Forelimb muscle (tissue), 1 donor: ENCODE data around the gene KCNG4. TPM values are rescaled to one million over a fixed set of nuclear protein-coding genes. Genes with fewer than 3 reads are reported as not detected.

Experiments used
- DNase-seq: peaks from one replicate; pipeline ENCODE4 v3.0.0-alpha.2; 2013; ENCODE audit warnings: low read depth
- polyA plus RNA-seq: library from polyadenylated mRNA; unstranded; fragments of 120-200 nt; gene quantifications from one replicate; pipeline ENCODE4 v1.2.1, GENCODE V29; 2013; ENCODE audit not compliant: insufficient read length

Gene KCNG4, protein sequence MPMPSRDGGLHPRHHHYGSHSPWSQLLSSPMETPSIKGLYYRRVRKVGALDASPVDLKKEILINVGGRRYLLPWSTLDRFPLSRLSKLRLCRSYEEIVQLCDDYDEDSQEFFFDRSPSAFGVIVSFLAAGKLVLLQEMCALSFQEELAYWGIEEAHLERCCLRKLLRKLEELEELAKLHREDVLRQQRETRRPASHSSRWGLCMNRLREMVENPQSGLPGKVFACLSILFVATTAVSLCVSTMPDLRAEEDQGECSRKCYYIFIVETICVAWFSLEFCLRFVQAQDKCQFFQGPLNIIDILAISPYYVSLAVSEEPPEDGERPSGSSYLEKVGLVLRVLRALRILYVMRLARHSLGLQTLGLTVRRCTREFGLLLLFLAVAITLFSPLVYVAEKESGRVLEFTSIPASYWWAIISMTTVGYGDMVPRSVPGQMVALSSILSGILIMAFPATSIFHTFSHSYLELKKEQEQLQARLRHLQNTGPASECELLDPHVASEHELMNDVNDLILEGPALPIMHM
- polyA plus RNA-seq, result 0.03 TPM

DNA sequence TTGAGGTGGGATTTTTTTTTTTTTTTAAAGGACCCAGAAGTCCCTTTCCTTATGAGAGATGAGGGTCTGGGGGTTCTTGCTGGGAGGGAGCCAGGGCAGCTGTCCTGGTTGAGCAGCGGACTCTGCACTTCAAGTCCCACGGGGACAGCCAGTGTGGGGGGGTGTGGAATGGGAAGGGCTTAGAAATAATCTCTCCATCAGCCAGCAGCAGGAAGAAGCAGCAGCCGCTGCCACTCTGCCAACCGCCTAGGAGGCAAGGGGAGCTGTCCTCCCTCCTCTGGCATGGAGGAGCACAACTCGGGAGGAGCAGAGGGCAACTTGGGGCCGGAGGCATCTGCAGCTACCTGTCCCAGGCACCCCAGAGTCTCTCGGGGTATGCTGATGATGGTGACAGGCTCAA is at the start of gene KCNG4:
Gene KCNG4, minus strand, starts transcription at position 104 of the 400 bp plus-strand sequence. CDS start 2,527 bp downstream, outside the sequence.
- no peak for DNase-seq

DNA sequence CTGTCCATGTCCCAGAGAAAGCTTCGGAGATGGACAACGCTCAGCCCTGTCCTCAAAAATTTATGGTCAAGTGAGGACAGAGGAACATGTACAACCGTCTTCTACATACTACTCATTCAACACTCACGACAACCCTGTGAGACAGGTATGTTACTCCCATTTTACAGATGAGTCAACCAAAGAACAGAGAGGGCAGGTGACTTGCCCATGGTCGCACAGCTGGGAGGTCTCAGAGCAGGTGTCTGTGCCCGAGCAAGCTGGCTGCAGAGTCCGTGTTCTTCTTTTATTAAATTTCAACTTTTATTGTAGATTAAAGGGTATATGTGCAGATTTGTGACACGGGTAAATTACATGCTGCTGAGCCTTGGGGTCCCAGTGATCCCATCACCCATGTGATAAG is 49.1 kb upstream of the KCNG4 start:
- DNase-seq, result no peak

DNA sequence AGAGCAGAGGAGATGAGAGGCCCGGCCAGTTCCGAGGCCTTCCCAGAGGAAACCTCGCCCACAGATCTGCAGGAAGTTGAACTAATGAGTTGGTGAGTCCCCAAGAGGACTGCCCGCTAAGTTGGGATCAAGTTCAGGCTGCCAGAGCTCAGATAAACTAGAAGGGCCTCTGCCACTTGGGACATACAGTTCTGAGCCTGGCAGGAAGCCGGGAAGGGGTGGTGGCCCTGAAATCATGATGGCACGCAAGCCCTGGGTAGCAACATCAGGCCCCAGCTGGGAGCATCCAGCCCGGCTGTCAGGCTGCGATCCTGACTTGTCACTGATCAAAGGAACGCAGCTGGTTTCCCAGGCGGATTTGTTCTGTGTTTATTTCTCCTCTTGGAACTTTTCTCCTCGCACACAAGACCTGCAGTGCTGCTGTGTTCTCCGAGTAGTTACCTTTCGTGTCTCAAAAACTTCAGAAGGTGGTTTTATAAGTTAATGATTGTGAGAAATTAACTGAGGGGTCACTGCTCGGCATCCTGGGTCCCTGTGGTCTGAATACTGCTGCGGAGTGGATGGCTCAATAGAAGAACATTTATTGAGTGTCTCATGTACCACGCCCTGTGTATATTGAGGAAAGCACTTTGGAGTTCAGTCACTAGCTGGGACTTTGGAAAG is 46.9 kb upstream of the KCNG4 start:
- DNase-seq, result no peak

DNA sequence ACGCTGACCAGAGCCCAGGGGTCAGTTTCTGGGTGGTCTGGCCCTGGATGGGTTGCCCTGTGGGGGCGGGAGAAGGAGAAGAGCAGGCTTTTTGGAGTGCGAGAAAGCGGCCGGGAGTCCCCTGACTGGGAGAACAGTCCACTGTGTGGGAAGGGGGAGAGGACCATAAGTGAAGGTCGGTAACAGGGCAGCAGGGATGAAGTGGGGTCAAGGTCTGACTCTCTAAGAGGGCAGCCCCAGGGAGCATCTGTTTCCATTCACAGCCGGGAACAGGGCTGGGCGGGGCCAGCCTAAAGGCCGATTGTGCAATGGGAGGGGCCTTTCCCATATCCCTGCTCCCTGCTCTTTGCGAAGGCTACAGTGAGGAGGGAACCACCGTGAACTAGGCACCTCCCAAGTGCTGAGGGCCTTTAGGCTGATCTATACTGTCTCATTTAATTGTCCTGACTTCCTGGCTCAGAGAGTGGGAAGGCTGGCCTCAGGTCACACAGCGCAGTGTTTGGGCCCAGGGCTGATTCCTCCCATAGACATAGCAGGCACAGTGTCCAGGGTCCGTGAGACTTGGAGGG is 44.4 kb upstream of the KCNG4 start:
- no peak for DNase-seq

DNA sequence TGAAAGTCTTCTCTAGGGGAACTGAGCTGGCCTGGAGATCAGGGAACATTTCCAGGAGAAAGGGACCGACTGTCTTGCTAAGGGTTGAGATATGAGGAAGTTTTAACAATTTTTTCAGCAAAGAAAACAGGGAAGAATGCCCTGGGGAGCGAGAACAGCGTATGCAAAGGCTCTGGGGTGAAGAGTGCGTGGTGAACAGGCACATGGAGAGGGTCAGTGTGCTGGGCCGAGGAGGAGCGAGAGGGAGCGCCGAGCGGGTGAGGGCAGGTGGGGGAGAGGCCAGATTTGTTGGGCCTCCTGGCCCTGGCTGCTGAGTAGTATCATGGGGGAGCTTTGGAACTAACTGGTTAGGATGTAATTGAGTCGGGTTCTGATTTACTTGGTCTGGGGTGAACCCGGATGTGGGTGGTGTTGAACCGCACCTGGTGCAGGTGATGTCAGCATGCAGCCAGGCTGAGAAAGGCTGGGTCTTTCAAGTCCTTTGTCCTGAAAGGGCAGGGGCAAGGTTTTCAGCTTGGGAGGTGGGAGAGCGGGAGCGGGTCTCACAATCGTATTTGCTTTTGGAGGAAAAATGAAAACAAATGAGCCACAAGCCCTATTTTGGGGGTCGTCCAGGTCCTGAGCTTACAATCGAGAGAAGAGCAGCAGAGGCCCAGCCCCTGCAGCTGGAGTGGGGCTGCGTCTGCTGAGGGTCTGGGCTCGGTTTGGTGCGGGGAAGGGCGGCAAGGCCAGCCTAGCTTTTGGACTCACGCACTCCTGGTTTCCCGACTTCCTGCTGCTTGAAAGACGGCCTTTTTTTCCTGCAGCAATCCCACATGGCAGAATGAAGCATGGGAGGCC is 43.7 kb upstream of the KCNG4 start:
- no peak for DNase-seq

GRCh38 chr16:84282533-84282932 is 42.7 kb upstream of the KCNG4 start:
- no peak for DNase-seq

GRCh38 chr16:84281074-84281473 is 41.3 kb upstream of the KCNG4 start:
- no peak for DNase-seq

- no peak for DNase-seq
Observed at GRCh38 chr16:84279881-84280280, 40.1 kb upstream of the KCNG4 start.

- DNase-seq, result no peak
Observed at GRCh38 chr16:84278968-84279367, 39.2 kb upstream of the KCNG4 start.

DNA sequence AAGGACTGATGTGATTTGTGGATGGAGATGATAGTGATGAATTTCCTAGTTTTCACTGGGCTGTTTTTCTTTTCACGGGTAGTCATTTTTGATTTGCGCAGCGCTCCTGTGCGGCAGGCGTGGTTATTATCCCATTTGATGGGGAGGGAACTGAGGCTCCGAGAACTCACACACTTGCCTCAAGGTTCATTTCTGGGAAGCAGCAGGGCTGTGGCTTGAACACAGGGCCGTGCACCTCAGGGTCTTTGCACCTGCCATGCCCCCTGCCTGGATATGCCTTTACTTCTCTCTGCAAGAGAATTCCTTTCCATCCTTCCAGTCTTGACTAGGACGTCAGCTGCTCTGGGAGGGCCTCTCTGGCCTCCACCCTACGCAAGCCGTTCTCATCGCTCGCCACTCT is 38.5 kb upstream of the KCNG4 start:
- no peak for DNase-seq

GRCh38 chr16:84277244-84277823 is 37.5 kb upstream of the KCNG4 start:
- DNase-seq, result no peak

DNA sequence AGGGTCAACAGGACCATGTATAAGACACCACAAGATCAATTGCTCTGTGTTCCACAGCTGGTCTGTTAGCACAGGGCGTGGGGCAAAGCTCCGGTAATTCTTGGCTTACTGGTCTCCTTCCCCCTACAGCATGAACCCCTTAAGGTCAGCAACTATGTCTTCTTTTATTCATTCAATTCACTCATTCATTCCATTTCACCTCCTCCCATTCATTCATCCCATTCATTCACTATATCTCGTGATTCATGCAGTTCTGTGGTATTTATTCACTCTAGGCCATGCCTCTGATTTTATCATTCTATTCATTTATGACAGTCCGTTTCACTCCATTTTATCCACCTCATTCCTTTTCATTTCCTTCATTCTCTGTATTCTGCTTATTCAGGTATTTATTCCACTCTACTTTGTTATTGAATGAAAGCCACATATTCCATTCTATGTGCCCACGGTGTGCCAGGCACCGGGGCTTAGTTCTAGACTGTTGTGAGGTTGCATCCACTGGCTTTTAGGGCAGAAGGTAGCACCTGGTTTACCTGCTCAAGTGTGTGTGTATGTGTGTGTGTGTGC is 35.9 kb upstream of the KCNG4 start:
- no peak for DNase-seq

DNA sequence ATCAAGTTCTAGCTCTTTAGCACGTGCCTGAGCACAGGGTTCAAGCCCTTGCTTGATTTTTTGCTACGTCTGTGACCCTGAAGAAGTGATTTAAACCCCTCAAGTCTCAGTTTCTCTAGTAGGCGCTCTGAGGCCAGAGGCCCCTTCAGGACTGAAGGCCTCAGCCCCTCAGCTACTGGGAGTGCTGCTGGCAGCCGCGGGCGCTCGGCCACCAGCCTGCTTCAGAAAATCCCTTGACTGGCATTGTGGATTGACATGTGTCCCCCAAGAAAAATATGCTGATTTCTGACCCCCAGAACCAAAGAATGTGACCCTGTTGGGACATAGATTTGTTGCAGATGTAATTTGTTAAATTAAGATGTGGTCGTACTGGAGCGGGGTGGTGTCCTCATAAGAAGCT is 34.7 kb upstream of the KCNG4 start:
- no peak for DNase-seq

- DNase-seq, result no peak
Observed at GRCh38 chr16:84272740-84273320, 33.0 kb upstream of the KCNG4 start.

- no peak for DNase-seq
Observed at GRCh38 chr16:84271866-84272265, 32.1 kb upstream of the KCNG4 start.

- no peak for DNase-seq
Observed at GRCh38 chr16:84271037-84271436, 31.2 kb upstream of the KCNG4 start.

GRCh38 chr16:84270531-84270930 is 30.7 kb upstream of the KCNG4 start:
- DNase-seq, result no peak

- no peak for DNase-seq
Observed at GRCh38 chr16:84270071-84270470, 30.3 kb upstream of the KCNG4 start.

DNA sequence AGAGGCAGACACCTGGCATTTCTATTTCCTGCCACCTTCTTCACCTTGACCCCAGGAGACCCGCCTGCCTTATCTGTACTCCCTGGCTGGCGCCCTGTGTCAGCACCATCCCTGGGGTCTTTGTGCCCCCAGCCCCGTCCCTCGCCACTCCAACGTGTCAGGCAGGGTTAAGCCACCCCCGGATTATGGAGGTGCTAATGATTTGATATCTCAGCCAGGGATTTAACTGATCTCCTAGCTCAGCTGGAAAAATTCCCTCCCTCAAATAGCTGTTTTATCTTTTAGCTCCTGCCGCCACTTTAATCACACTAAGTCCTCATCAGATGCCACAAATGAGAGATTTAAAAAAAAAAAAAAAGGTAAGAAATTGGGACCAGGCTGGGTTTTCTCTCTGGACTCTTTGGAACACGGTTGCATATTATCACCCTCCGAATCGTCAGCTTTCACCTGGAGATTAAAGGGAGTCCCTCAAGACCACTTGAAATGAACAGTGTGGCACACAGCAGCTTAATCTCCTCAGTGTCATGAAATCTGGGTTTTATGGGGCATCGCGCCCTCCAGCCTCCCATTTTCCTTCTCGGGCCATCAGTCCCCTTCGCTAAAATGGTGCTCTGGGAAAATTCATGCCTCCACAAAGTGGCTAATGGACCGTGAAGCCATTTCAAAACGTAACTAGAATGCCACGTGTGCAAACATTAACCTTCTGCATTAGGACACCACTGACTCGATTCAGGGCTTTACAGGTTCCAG is 28.7 kb upstream of the KCNG4 start:
- no peak for DNase-seq

DNA sequence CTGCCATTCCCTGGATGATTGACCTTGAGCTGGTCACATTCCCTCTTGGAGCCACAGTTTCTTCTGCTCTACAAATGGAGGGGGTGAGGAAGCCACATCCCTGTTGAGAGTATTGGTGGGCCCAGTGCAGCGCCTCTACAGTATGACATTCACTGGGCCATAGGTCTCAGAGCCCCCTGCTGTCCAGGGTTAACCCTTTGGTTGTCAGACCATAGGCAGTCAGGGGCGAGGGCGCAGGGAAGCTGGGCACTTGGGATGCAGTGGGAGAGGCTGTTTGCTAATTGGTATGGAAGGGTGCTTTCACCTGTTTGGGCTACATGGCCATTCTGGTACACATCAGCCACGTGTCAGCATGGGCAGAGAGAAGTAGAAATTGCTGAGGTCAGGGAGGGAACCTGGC is 27.6 kb upstream of the KCNG4 start:
- DNase-seq, result no peak
